Ishikawa (cell line): ENCODE data around the gene SEC14L3.

ENCODE experiments used
- EP300 ChIP-seq: IDR thresholded peaks from 2 replicates; pipeline ENCODE4 v1.6.1; 2012; ENCODE audit warnings: borderline replicate concordance
- TAF1 ChIP-seq: IDR thresholded peaks from 2 replicates; pipeline ENCODE4 v1.6.1; 2012; ENCODE audit warnings: low read depth, mild to moderate bottlenecking
- YY1 ChIP-seq: IDR thresholded peaks from 2 replicates; pipeline ENCODE4 v1.6.1; 2012; ENCODE audit warnings: low read depth
- ZBTB7A ChIP-seq: IDR thresholded peaks from 2 replicates; pipeline ENCODE4 v1.6.1; 2012; ENCODE audit warnings: low read depth
- TF ChIP-seq, protein P1 (sequence below): IDR thresholded peaks from 2 replicates; pipeline ENCODE4 v1.6.1; 2012; ENCODE audit warnings: low read depth, mild to moderate bottlenecking

DNA sequence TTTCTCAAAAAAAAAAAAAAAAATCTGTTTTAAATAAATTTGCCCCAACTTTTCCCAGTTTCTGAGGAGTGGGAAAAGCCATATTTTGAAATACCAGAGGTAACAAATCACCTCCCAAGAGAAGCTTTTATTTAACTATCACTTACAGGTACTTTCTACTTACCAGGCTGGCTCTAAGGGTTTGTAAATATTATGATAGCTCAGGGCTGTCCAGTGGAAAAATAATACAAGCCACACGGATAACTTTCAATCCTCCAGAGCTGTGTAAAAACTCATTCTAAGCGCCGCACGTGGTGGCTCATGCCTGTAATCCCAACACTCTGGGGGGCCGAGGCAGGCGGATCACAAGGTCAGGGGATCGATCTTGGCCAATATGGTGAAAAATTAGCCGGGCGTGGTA, 39.3 kb upstream of the SEC14L3 start:
- TF ChIP-seq, protein P1, sequence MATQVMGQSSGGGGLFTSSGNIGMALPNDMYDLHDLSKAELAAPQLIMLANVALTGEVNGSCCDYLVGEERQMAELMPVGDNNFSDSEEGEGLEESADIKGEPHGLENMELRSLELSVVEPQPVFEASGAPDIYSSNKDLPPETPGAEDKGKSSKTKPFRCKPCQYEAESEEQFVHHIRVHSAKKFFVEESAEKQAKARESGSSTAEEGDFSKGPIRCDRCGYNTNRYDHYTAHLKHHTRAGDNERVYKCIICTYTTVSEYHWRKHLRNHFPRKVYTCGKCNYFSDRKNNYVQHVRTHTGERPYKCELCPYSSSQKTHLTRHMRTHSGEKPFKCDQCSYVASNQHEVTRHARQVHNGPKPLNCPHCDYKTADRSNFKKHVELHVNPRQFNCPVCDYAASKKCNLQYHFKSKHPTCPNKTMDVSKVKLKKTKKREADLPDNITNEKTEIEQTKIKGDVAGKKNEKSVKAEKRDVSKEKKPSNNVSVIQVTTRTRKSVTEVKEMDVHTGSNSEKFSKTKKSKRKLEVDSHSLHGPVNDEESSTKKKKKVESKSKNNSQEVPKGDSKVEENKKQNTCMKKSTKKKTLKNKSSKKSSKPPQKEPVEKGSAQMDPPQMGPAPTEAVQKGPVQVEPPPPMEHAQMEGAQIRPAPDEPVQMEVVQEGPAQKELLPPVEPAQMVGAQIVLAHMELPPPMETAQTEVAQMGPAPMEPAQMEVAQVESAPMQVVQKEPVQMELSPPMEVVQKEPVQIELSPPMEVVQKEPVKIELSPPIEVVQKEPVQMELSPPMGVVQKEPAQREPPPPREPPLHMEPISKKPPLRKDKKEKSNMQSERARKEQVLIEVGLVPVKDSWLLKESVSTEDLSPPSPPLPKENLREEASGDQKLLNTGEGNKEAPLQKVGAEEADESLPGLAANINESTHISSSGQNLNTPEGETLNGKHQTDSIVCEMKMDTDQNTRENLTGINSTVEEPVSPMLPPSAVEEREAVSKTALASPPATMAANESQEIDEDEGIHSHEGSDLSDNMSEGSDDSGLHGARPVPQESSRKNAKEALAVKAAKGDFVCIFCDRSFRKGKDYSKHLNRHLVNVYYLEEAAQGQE = no peak
- TF ChIP-seq YY1 (no peak), EP300 (no peak), ZBTB7A (no peak), TAF1 (no peak)
